ENCODE measurements around the gene STAMBPL1.

The STAMBPL1 gene

GRCh38 chr10:88854684-88855083, 25.4 kb upstream of the STAMBPL1 start:
- Histone ChIP-seq H3K4ac (ENCODE audit: low read depth in 1 of 2, low read length in 2 of 2) (no peak overlapping the region), H3K9me3 (ENCODE audit: control insufficient read depth, low read length) (no peaks in the 10 kb centered on the region), H3K27me3 (ENCODE audit: control insufficient read depth in 1 of 2, insufficient read depth in 1 of 2, low read length in 2 of 2) (no peaks in the 10 kb centered on the region), H3K4me1 (ENCODE audit: control insufficient read depth, insufficient read depth, low read depth, low read length) (peaks cover 2% of the 10 kb centered on the region), H3K4me3 (ENCODE audit: insufficient read depth in 1 of 2, low read depth in 1 of 2, low read length in 2 of 2) (no peak overlapping the region), H2BK12ac (ENCODE audit: low read length in 2 of 2) (no peak overlapping the region), H3K4me2 (ENCODE audit: low read length, poor library complexity, severe bottlenecking) (no peak overlapping the region), H3K27ac (ENCODE audit: low read length, poor library complexity, severe bottlenecking) (no peak overlapping the region), H2BK15ac (ENCODE audit: low read depth, poor library complexity, severe bottlenecking) (no peak overlapping the region), H2AK5ac (ENCODE audit: low read length, severe bottlenecking) (no peak overlapping the region), H2BK120ac (ENCODE audit: low read depth, low read length) (no peak overlapping the region), H3K36me3 (ENCODE audit: control insufficient read depth in 1 of 2, insufficient read depth in 2 of 2, low read depth in 1 of 2, low read length in 2 of 2) (no peaks in the 10 kb centered on the region), H4K8ac (ENCODE audit: low read length) (no peak overlapping the region), H3K18ac (ENCODE audit: low read depth in 1 of 2, low read length in 2 of 2) (no peak overlapping the region), H2AFZ (ENCODE audit: low read depth, low read length) (no peak overlapping the region), H3K79me1 (replicated peaks; ENCODE audit: low read length, poor library complexity, severe bottlenecking) (no peaks in the 10 kb centered on the region), H2BK5ac (ENCODE audit: low read depth, low read length, poor library complexity, severe bottlenecking) (no peak overlapping the region), H4K91ac (ENCODE audit: low read length) (no peak overlapping the region), H3K14ac (ENCODE audit: low read length in 2 of 2) (peak overlapping the region in 1 of 2 experiments; percentile 15), H3K9ac (ENCODE audit: low read length) (no peak overlapping the region), H3K23ac (ENCODE audit: low read length in 2 of 2) (no peak overlapping the region)
- no peak for DNase-seq
- 80% methylated on average over 3 of the region's 3 CpGs for WGBS

GRCh38 chr10:88857831-88858230, 22.2 kb upstream of the STAMBPL1 start:
- Histone ChIP-seq H3K27ac (ENCODE audit: low read length, poor library complexity, severe bottlenecking) (no peak overlapping the region), H2BK120ac (ENCODE audit: low read depth, low read length) (no peak overlapping the region), H3K79me1 (replicated peaks; ENCODE audit: low read length, poor library complexity, severe bottlenecking) (no peaks in the 10 kb centered on the region), H2AK5ac (ENCODE audit: low read length, severe bottlenecking) (no peak overlapping the region), H4K8ac (ENCODE audit: low read length) (no peak overlapping the region), H3K14ac (ENCODE audit: low read length in 2 of 2) (no peak overlapping the region), H3K23ac (ENCODE audit: low read length in 2 of 2) (no peak overlapping the region), H3K9ac (ENCODE audit: low read length) (no peak overlapping the region), H4K91ac (ENCODE audit: low read length) (no peak overlapping the region), H3K4ac (ENCODE audit: low read depth in 1 of 2, low read length in 2 of 2) (no peak overlapping the region), H3K4me3 (ENCODE audit: insufficient read depth in 1 of 2, low read depth in 1 of 2, low read length in 2 of 2) (no peak overlapping the region), H2AFZ (ENCODE audit: low read depth, low read length) (no peak overlapping the region), H3K4me1 (ENCODE audit: control insufficient read depth, insufficient read depth, low read depth, low read length) (no peaks in the 10 kb centered on the region), H3K4me2 (ENCODE audit: low read length, poor library complexity, severe bottlenecking) (no peak overlapping the region), H2BK15ac (ENCODE audit: low read depth, poor library complexity, severe bottlenecking) (no peak overlapping the region), H3K18ac (ENCODE audit: low read depth in 1 of 2, low read length in 2 of 2) (no peak overlapping the region), H3K36me3 (ENCODE audit: control insufficient read depth in 1 of 2, insufficient read depth in 2 of 2, low read depth in 1 of 2, low read length in 2 of 2) (no peaks in the 10 kb centered on the region), H3K9me3 (ENCODE audit: control insufficient read depth, low read length) (no peaks in the 10 kb centered on the region), H2BK5ac (ENCODE audit: low read depth, low read length, poor library complexity, severe bottlenecking) (no peak overlapping the region), H3K27me3 (ENCODE audit: control insufficient read depth in 1 of 2, insufficient read depth in 1 of 2, low read length in 2 of 2) (peaks cover 0 to 3% of the 10 kb centered on the region in 2 experiments), H2BK12ac (ENCODE audit: low read length in 2 of 2) (no peak overlapping the region)
- no peak for DNase-seq

- H3K4me1 ChIP-seq (ENCODE audit: control insufficient read depth, insufficient read depth, low read depth, low read length), result no peaks in the 10 kb centered on the region
- H2BK15ac ChIP-seq (ENCODE audit: low read depth, poor library complexity, severe bottlenecking), result no peak overlapping the region
- WGBS, result no CpG with 5 or more reads among the region's 2 CpGs
- no peak overlapping the region for H3K4me3 ChIP-seq (ENCODE audit: insufficient read depth in 1 of 2, low read depth in 1 of 2, low read length in 2 of 2)
- peaks cover 0 to 3% of the 10 kb centered on the region in 2 experiments for H3K27me3 ChIP-seq (ENCODE audit: control insufficient read depth in 1 of 2, insufficient read depth in 1 of 2, low read length in 2 of 2)
- no peak overlapping the region for H2AFZ ChIP-seq (ENCODE audit: low read depth, low read length)
- H3K27ac ChIP-seq (ENCODE audit: low read length, poor library complexity, severe bottlenecking), result no peak overlapping the region
- no peaks in the 10 kb centered on the region for H3K36me3 ChIP-seq (ENCODE audit: control insufficient read depth in 1 of 2, insufficient read depth in 2 of 2, low read depth in 1 of 2, low read length in 2 of 2)
- H3K14ac ChIP-seq (ENCODE audit: low read length in 2 of 2), result no peak overlapping the region
- H4K8ac ChIP-seq (ENCODE audit: low read length), result no peak overlapping the region
- H3K4me2 ChIP-seq (ENCODE audit: low read length, poor library complexity, severe bottlenecking), result no peak overlapping the region
- H3K4ac ChIP-seq (ENCODE audit: low read depth in 1 of 2, low read length in 2 of 2), result no peak overlapping the region
- H2AK5ac ChIP-seq (ENCODE audit: low read length, severe bottlenecking), result no peak overlapping the region
- no peak overlapping the region for H3K18ac ChIP-seq (ENCODE audit: low read depth in 1 of 2, low read length in 2 of 2)
- H3K9ac ChIP-seq (ENCODE audit: low read length), result no peak overlapping the region
- no peak overlapping the region for H2BK12ac ChIP-seq (ENCODE audit: low read length in 2 of 2)
- no peaks in the 10 kb centered on the region for H3K9me3 ChIP-seq (ENCODE audit: control insufficient read depth, low read length)
- H4K91ac ChIP-seq (ENCODE audit: low read length), result no peak overlapping the region
- no peak overlapping the region for H3K23ac ChIP-seq (ENCODE audit: low read length in 2 of 2)
- DNase-seq, result no peak
- no peak overlapping the region for H2BK5ac ChIP-seq (ENCODE audit: low read depth, low read length, poor library complexity, severe bottlenecking)
- H2BK120ac ChIP-seq (ENCODE audit: low read depth, low read length), result no peak overlapping the region
- no peaks in the 10 kb centered on the region for H3K79me1 ChIP-seq (replicated peaks; ENCODE audit: low read length, poor library complexity, severe bottlenecking)
Measured at GRCh38 chr10:88858491-88858890, 21.6 kb upstream of the STAMBPL1 start.

- H2BK5ac ChIP-seq (ENCODE audit: low read depth, low read length, poor library complexity, severe bottlenecking), result no peak overlapping the region
- H3K9me3 ChIP-seq (ENCODE audit: control insufficient read depth, low read length), result no peaks in the 10 kb centered on the region
- H3K79me1 ChIP-seq (replicated peaks; ENCODE audit: low read length, poor library complexity, severe bottlenecking), result no peaks in the 10 kb centered on the region
- WGBS, result no CpG with 5 or more reads among the region's 1 CpG
- no peak overlapping the region for H2AK5ac ChIP-seq (ENCODE audit: low read length, severe bottlenecking)
- H3K4me1 ChIP-seq (ENCODE audit: control insufficient read depth, insufficient read depth, low read depth, low read length), result no peaks in the 10 kb centered on the region
- H3K27ac ChIP-seq (ENCODE audit: low read length, poor library complexity, severe bottlenecking), result no peak overlapping the region
- H3K18ac ChIP-seq (ENCODE audit: low read depth in 1 of 2, low read length in 2 of 2), result no peak overlapping the region
- H2BK12ac ChIP-seq (ENCODE audit: low read length in 2 of 2), result no peak overlapping the region
- H3K36me3 ChIP-seq (ENCODE audit: control insufficient read depth in 1 of 2, insufficient read depth in 2 of 2, low read depth in 1 of 2, low read length in 2 of 2), result no peaks in the 10 kb centered on the region
- H3K27me3 ChIP-seq (ENCODE audit: control insufficient read depth in 1 of 2, insufficient read depth in 1 of 2, low read length in 2 of 2), result peaks cover 0 to 3% of the 10 kb centered on the region in 2 experiments
- H3K9ac ChIP-seq (ENCODE audit: low read length), result no peak overlapping the region
- no peak overlapping the region for H3K4me3 ChIP-seq (ENCODE audit: insufficient read depth in 1 of 2, low read depth in 1 of 2, low read length in 2 of 2)
- H4K8ac ChIP-seq (ENCODE audit: low read length), result no peak overlapping the region
- no peak overlapping the region for H2BK120ac ChIP-seq (ENCODE audit: low read depth, low read length)
- DNase-seq, result no peak
- H2AFZ ChIP-seq (ENCODE audit: low read depth, low read length), result no peak overlapping the region
- H4K91ac ChIP-seq (ENCODE audit: low read length), result no peak overlapping the region
- H3K14ac ChIP-seq (ENCODE audit: low read length in 2 of 2), result no peak overlapping the region
- H3K23ac ChIP-seq (ENCODE audit: low read length in 2 of 2), result no peak overlapping the region
- H2BK15ac ChIP-seq (ENCODE audit: low read depth, poor library complexity, severe bottlenecking), result no peak overlapping the region
- H3K4ac ChIP-seq (ENCODE audit: low read depth in 1 of 2, low read length in 2 of 2), result no peak overlapping the region
- H3K4me2 ChIP-seq (ENCODE audit: low read length, poor library complexity, severe bottlenecking), result no peak overlapping the region
Measured at GRCh38 chr10:88861036-88861435, 19.0 kb upstream of the STAMBPL1 start.

Data from mesenchymal stem cell (in vitro differentiated cells and primary cell).